ENCODE measurements around the gene MRPS10.
"Not testable (repeated sequence)": the region's sequence is repeated elsewhere in the genome, so short reads cannot be mapped to it uniquely, and the experiment has no call there.

Gene MRPS10

GRCh38 chr6:42173101-42173500, 44.6 kb downstream of the MRPS10 start, which contains the start of gene GUCA1A:
GUCA1A (plus strand) TSS chr6:42173364; CDS start chr6:42173614, 250 bp downstream.
- no peak for DNase-seq

- DNase-seq: no peak
Observed at GRCh38 chr6:42171813-42172581, 45.7 kb downstream of the MRPS10 start.

- DNase-seq: not testable (repeated sequence)
Observed at GRCh38 chr6:42169780-42170179, 47.9 kb downstream of the MRPS10 start.

GRCh38 chr6:42168650-42169049, 49.0 kb downstream of the MRPS10 start:
- no peak for DNase-seq

GRCh38 chr6:42166444-42167141, 51.1 kb downstream of the MRPS10 start:
- peak; percentile 89 for DNase-seq

- no peak for DNase-seq
Observed at GRCh38 chr6:42165016-42165415, 52.6 kb downstream of the MRPS10 start.

GRCh38 chr6:42163981-42164380, 53.7 kb downstream of the MRPS10 start:
- no peak for DNase-seq

- DNase-seq: no peak
Observed at GRCh38 chr6:42162812-42163211, 54.8 kb downstream of the MRPS10 start.

GRCh38 chr6:42162384-42162783, 55.3 kb downstream of the MRPS10 start:
- DNase-seq: no peak

GRCh38 chr6:42159431-42160024, 58.1 kb downstream of the MRPS10 start:
- DNase-seq: no peak

GRCh38 chr6:42158631-42159030, 59.0 kb downstream of the MRPS10 start:
- DNase-seq: no peak

GRCh38 chr6:42158011-42158410, 59.6 kb downstream of the MRPS10 start:
- no peak for DNase-seq

All from activated effector memory CD4-positive, alpha-beta T cell treated with anti-CD3 and anti-CD28 coated beads, Interleukin-2, amount 50 U/mL, for 16 hours (primary cell).